ENCODE data around the gene CACNA1S. TPM values are rescaled to one million over a fixed set of nuclear protein-coding genes. Genes with fewer than 3 reads are reported as not detected.

Gene CACNA1S
- polyA plus RNA-seq, 1 of the 3 experiments (the other 2 are of a cell fraction) = not detected

GRCh38 chr1:201110138-201110537, 2.1 kb downstream of the CACNA1S start:
- H3K4me2 ChIP-seq = no peak overlapping the region
- H3F3A ChIP-seq (replicated peaks; ENCODE audit: insufficient read depth) = no peaks in the 10 kb centered on the region
- CTCF ChIA-PET = no interaction called here
- no peak for TF ChIP-seq RXRA (IDR thresholded peaks at IDR 0.05; ENCODE audit: borderline replicate concordance, low read depth)
- TF ChIP-seq FOSL2 (IDR thresholded peaks at IDR 0.05; ENCODE audit: borderline replicate concordance, low read depth) = no peak
- no peak for TF ChIP-seq IRF3 (IDR thresholded peaks at IDR 0.05; ENCODE audit: low read depth, low read length)
- no peak for TF ChIP-seq POLR2AphosphoS5 (IDR thresholded peaks at IDR 0.05; ENCODE audit: low read depth, low read length)
- TF ChIP-seq YY1 (IDR thresholded peaks at IDR 0.05; ENCODE audit: low read depth) = no peak
- no peak for TF ChIP-seq JUND (IDR thresholded peaks at IDR 0.05)
- no peak for TF ChIP-seq GABPA (IDR thresholded peaks at IDR 0.05; ENCODE audit: low read depth)
- no peak for TF ChIP-seq TCF12 (IDR thresholded peaks at IDR 0.05)
- TF ChIP-seq NRF1 (IDR thresholded peaks at IDR 0.05; ENCODE audit: low read depth, low read length) = no peak
- no peak for TF ChIP-seq FOXJ3 (CRISPR knock-in tag; IDR thresholded peaks at IDR 0.05)
- TF ChIP-seq SIN3A (IDR thresholded peaks at IDR 0.05; ENCODE audit: borderline replicate concordance, low read depth, low read length) = no peak
- TF ChIP-seq MAX (IDR thresholded peaks at IDR 0.05; ENCODE audit: low read depth) = no peak
- TF ChIP-seq RCOR1 (IDR thresholded peaks at IDR 0.05; ENCODE audit: low read length) = no peak
- no peak for TF ChIP-seq TAF1 (IDR thresholded peaks at IDR 0.05; ENCODE audit: borderline replicate concordance, low read depth, low read length)
- no peak for TF ChIP-seq CHD2 (IDR thresholded peaks at IDR 0.05; ENCODE audit: low read length, partially characterized antibody)
- no peak overlapping the region for H3K27ac ChIP-seq (ENCODE audit: low read depth in 2 of 2, low read length in 1 of 2)
- no peak overlapping the region for H3K9ac ChIP-seq
- H3K4me1 ChIP-seq (ENCODE audit: control insufficient read depth in 1 of 2, insufficient read depth in 2 of 2, low read depth in 1 of 2, low read length in 1 of 2) = peaks cover 0 to 7% of the 10 kb centered on the region in 2 experiments; a peak in 1 of 4 replicates
- H2AFZ ChIP-seq (ENCODE audit: low read depth) = no peak overlapping the region
- no peaks in the 10 kb centered on the region for H3K36me3 ChIP-seq (replicated peaks in 1 of 2; ENCODE audit: control insufficient read depth in 1 of 2, insufficient read depth in 2 of 2, low read length in 1 of 2)
- H4K20me1 ChIP-seq (ENCODE audit: insufficient read depth) = no peaks in the 10 kb centered on the region
- H3K9me3 ChIP-seq = no peaks in the 10 kb centered on the region
- no peaks in the 10 kb centered on the region for H3K79me2 ChIP-seq (ENCODE audit: insufficient read depth)
- H3K9me2 ChIP-seq = no peaks in the 10 kb centered on the region
- WGBS (ENCODE audit: low lambda C conversion rate) = 71% methylated on average over 6 of the region's 10 CpGs
- POLR2A ChIA-PET = no interaction called here
- peaks cover 26% of the 10 kb centered on the region; the same call in 1 of the 2 replicates for H3K27me3 ChIP-seq (ENCODE audit: insufficient read depth)
- no peak for DNase-seq
- H3K4me3 ChIP-seq (ENCODE audit: low read depth in 2 of 2, low read length in 1 of 2) = no peak overlapping the region

- WGBS (ENCODE audit: low lambda C conversion rate) = 75% methylated on average over 1 of the region's 1 CpG
- Histone ChIP-seq H3K9ac (no peak overlapping the region), H3K79me2 (ENCODE audit: insufficient read depth) (no peaks in the 10 kb centered on the region), H3K27me3 (ENCODE audit: insufficient read depth) (peaks cover 26% of the 10 kb centered on the region; the same call in 1 of the 2 replicates), H3K27ac (ENCODE audit: low read depth in 2 of 2, low read length in 1 of 2) (no peak overlapping the region), H3K4me3 (ENCODE audit: low read depth in 2 of 2, low read length in 1 of 2) (no peak overlapping the region), H3K9me3 (no peaks in the 10 kb centered on the region), H2AFZ (ENCODE audit: low read depth) (no peak overlapping the region), H3K4me1 (ENCODE audit: control insufficient read depth in 1 of 2, insufficient read depth in 2 of 2, low read depth in 1 of 2, low read length in 1 of 2) (peaks cover 0 to 4% of the 10 kb centered on the region in 2 experiments; a peak in 1 of 4 replicates), H3K36me3 (replicated peaks in 1 of 2; ENCODE audit: control insufficient read depth in 1 of 2, insufficient read depth in 2 of 2, low read length in 1 of 2) (no peaks in the 10 kb centered on the region), H4K20me1 (ENCODE audit: insufficient read depth) (no peaks in the 10 kb centered on the region), H3K9me2 (no peaks in the 10 kb centered on the region), H3F3A (replicated peaks; ENCODE audit: insufficient read depth) (no peaks in the 10 kb centered on the region), H3K4me2 (no peak overlapping the region)
- DNase-seq = no peak
- CTCF ChIA-PET = interaction anchor here (1.4 to 1.5 kb wide), 2 partner anchors 67 to 138 kb away, joined by 3 to 7 read pairs; no protein-coding TSS in a partner anchor
- POLR2A ChIA-PET = no interaction called here
- TF ChIP-seq MEF2A (IDR thresholded peaks at IDR 0.05; ENCODE audit: borderline replicate concordance, low read depth) (no peak), RCOR1 (IDR thresholded peaks at IDR 0.05; ENCODE audit: low read length) (no peak), NRF1 (IDR thresholded peaks at IDR 0.05; ENCODE audit: low read depth, low read length) (no peak), RXRA (IDR thresholded peaks at IDR 0.05; ENCODE audit: borderline replicate concordance, low read depth) (no peak), RAD21 (IDR thresholded peaks at IDR 0.05; ENCODE audit: low read length) (no peak), IRF3 (IDR thresholded peaks at IDR 0.05; ENCODE audit: low read depth, low read length) (no peak), USF2 (IDR thresholded peaks at IDR 0.05; ENCODE audit: borderline replicate concordance, low read depth, low read length) (no peak), CTCF (IDR thresholded peaks at IDR 0.05) (no peak), JUND (IDR thresholded peaks at IDR 0.05) (no peak)
Observed at GRCh38 chr1:201109651-201110050, 2.6 kb downstream of the CACNA1S start.

Measured in SK-N-SH (cell line).